Pons (tissue), 1 donor: Measurements from ENCODE around the gene ATRNL1.
A peak's percentile ranks its signal among the peaks of the same experiment; 100 is the strongest.
"Not testable (repeated sequence)": the region's sequence is repeated elsewhere in the genome, so short reads cannot be mapped to it uniquely, and the experiment has no call there.

Source experiments
- DNase-seq: peaks from one replicate; pipeline ENCODE4 v3.0.0-alpha.2; 2016; ENCODE audit warnings: low spot score

Gene ATRNL1

GRCh38 chr10:115214829-115215228, 121.7 kb downstream of the ATRNL1 start:
- DNase-seq: no peak

GRCh38 chr10:115219203-115219602, 126.0 kb downstream of the ATRNL1 start:
- no peak for DNase-seq

- no peak for DNase-seq
Measured at GRCh38 chr10:115222039-115222438, 128.9 kb downstream of the ATRNL1 start.

- no peak for DNase-seq
Measured at GRCh38 chr10:115239761-115240160, 146.6 kb downstream of the ATRNL1 start.

- no peak for DNase-seq
Measured at GRCh38 chr10:115250784-115251183, 157.6 kb downstream of the ATRNL1 start.

- DNase-seq: not testable (repeated sequence)
Measured at GRCh38 chr10:115253765-115254164, 160.6 kb downstream of the ATRNL1 start.

GRCh38 chr10:115272482-115272881, 179.3 kb downstream of the ATRNL1 start:
- no peak for DNase-seq

- DNase-seq: no peak
Measured at GRCh38 chr10:115278294-115278693, 185.1 kb downstream of the ATRNL1 start.

GRCh38 chr10:115295213-115295805, 202.1 kb downstream of the ATRNL1 start:
- DNase-seq: no peak

- no peak for DNase-seq
Measured at GRCh38 chr10:115300080-115300479, 206.9 kb downstream of the ATRNL1 start.

GRCh38 chr10:115319669-115320068, 226.5 kb downstream of the ATRNL1 start:
- DNase-seq: not testable (repeated sequence)

- DNase-seq: no peak
Measured at GRCh38 chr10:115321360-115321759, 228.2 kb downstream of the ATRNL1 start.

- DNase-seq: no peak
Measured at GRCh38 chr10:115328331-115328730, 235.2 kb downstream of the ATRNL1 start.

- DNase-seq: no peak
Measured at GRCh38 chr10:115335366-115335765, 242.2 kb downstream of the ATRNL1 start.

- DNase-seq: peak; percentile 7
Measured at GRCh38 chr10:115355162-115355760, 262.1 kb downstream of the ATRNL1 start.

- DNase-seq: not testable (repeated sequence)
Measured at GRCh38 chr10:115367920-115368319, 274.8 kb downstream of the ATRNL1 start.

- DNase-seq: no peak
Measured at GRCh38 chr10:115379064-115379463, 285.9 kb downstream of the ATRNL1 start.

GRCh38 chr10:115384665-115385064, 291.5 kb downstream of the ATRNL1 start:
- no peak for DNase-seq

- DNase-seq: no peak
Measured at GRCh38 chr10:115390607-115391006, 297.4 kb downstream of the ATRNL1 start.

GRCh38 chr10:115398026-115398425, 304.9 kb downstream of the ATRNL1 start:
- DNase-seq: no peak

GRCh38 chr10:115402699-115403098, 309.5 kb downstream of the ATRNL1 start:
- DNase-seq: no peak

- not testable (repeated sequence) for DNase-seq
Measured at GRCh38 chr10:115405838-115406237, 312.7 kb downstream of the ATRNL1 start.

- DNase-seq: no peak
Measured at GRCh38 chr10:115409347-115409746, 316.2 kb downstream of the ATRNL1 start.
